HG02642 (cell line): ENCODE results near the gene LHPP.

Source experiments
- ATAC-seq: cut with Tn5 transposase; IDR thresholded peaks from one replicate; pipeline ENCODE4 v1.9.1; 2021; ENCODE audit warnings: mild to moderate bottlenecking; ENCODE audit not compliant: unreplicated experiment, poor library complexity

LHPP gene

DNA sequence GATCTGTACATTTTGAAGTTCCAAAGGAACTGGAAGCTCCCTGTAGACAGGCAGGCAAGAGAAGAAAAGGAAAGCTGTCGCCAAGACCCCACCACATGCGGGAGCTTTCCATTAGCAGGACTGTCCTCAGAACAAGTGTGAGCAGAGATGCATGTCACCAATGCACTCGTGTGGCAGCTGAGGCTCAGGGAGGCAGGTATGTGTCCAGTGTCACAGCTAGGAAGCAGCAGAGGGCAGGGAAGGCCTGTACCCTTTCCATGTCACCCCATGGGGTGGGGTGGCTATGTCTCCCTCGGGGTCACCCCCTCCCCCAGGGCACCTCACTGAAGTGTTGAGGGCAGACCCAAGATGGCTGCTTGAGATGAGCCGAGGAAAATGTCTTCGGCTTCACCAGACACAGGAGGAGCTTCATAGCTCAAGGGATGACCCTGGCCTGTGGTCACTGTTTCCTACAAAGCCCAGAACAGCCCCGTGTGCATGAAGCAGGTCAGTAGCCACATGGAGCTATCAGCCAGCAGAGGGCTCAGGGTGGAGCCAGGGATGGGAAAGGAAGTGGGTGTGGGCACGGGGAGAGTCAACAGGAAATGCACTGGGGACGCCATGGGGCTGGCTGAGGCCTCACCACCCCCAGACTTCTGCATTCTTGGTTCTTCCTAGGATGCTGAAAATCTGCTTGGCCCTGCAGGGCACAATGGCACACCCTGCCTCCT lies 186.0 kb downstream of the LHPP start:
- ATAC-seq, result no peak

DNA sequence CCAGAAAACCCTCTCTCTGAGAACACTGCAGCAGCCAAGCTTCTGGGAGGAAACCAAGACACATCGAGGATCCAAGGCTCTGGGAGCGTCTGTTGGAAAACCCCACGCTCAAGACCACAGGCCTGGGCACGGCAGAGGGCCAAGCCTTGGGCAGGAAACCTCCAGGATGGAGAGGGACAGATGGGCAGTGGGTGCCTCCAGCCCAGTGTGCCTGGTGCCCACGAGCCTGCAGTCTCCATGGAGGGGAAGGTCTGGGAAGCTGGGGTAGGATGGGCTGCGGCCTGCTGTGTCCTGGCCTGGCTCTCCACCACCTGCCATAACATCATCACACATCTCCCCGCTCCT lies 186.5 kb downstream of the LHPP start:
- no peak for ATAC-seq

DNA sequence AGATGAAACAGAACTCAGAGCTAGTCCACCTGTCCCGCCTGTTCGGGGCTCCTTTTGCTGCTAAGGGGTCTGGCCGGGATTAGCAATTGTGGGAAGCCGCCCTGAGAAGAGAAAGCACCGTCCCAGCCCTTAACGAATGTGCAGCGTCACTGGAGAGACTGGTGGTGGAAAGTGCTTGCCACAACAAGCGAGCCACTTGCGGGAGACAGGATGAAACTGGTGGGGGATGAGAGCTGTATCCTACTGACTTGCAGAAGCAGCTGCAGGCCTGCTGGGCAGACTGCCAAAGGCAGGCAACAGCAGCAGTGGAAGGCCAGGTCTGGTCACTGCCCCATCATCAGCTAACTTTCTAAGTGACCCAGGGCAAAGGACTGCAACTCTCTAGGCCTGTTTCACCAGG lies 187.1 kb downstream of the LHPP start:
- no peak for ATAC-seq

DNA sequence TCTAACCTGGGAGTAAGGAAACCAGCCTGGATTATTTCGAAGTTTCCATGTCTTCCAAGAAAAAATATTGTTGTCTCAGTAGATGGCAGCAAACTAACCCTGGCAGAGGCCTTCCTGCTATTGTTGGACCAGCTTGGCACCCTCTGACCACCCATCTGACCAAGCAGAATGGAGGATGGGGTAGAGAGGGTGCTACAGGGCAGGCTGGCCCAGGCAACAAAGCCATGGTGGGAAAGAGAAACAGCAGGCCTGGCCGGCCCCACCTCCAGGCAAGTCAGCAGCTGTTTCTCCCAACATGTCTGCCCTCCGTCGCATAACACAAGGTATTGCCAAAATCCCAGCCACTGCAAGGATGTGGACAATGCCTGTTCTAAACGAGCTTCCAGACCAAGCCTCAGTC lies 187.6 kb downstream of the LHPP start:
- no peak for ATAC-seq

DNA sequence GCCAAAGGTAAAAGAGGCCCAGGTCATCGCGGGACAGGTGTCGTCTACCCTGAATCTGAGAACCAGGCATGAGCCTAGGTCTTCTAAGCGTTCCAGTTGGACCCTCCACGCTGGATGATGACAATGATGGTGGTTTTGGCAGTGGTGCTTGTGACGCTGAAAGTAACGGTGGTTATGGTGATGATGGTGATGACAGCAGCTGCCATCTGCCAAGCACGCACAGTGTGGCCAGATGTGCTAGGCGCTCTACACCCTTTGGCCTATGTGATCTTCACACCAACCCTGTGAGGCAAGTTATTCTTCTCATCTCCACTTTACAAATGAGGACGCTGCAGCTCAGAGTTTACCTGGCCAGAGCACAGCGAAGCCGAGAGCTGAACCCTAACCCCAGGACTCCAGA lies 188.6 kb downstream of the LHPP start:
- ATAC-seq, result no peak

DNA sequence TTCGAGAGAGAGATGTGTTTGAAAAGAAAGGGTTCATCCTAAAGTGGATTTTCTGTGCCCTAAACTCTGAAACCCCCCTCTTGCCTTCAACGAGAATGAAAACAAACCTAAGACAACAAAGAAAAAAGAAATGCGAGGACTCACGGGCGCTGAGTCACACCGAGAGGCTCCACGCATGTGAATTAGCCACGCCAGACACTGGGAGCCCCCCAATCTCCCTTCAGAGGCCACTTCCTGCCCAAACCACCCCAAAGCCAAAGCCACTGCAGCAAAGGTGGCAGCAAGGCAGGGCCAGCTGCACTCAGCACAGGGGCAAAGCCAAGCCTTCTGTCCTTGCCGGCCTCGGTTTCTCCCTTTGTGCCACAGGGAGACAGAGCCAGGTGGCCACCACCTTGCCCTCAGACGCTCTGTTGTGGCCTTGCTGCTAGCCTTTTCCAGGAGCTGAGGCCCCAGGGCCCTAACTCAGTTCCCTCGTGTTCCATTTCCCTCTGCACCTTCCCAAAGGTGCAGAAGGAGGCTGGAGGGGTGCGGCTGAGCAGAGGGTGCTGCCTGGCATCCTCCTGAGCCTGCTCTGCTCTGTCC lies 189.3 kb downstream of the LHPP start:
- no peak for ATAC-seq

DNA sequence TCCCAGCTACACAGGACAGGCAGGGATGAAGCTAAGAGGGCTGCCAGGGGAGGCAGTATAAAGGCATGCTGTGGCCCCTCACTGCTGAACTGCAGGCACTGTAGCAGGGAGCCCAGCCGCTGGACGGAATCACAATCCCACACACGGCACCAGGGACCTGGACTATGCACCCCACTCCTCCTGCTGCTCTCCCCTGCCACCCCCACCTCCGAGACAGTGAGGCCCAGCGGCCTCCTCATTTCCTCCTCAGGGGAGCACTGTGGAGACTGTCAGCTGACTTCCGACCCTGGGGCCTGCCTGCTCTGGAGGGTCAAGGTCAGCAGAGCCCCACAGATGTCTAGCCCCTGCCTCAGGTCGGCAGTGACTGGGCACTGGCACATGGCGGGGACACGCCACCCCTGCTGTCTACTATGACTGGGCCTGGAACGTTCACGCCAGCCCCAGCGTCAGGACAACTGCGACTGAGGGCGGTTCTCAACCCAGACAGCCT lies 189.8 kb downstream of the LHPP start:
- no peak for ATAC-seq

DNA sequence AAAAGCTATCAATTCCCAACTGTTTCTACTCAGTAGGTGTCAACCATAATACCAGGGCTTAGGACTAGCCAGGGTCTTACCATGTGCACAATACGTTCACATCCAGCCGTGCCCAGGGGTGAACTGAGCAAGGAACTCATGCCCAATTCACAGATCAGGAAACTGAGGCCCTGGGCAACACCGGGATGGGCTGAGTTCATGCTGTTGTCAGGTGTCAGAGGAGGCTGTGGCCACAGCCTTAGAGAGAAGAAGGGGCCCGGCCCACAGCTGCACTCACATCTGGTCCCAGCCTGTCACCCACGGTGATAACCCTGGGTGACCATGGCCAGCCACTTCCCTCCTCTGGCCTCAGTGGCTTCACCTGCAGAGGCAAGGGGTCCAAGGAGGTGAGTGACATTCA lies 190.6 kb downstream of the LHPP start:
- ATAC-seq, result no peak

DNA sequence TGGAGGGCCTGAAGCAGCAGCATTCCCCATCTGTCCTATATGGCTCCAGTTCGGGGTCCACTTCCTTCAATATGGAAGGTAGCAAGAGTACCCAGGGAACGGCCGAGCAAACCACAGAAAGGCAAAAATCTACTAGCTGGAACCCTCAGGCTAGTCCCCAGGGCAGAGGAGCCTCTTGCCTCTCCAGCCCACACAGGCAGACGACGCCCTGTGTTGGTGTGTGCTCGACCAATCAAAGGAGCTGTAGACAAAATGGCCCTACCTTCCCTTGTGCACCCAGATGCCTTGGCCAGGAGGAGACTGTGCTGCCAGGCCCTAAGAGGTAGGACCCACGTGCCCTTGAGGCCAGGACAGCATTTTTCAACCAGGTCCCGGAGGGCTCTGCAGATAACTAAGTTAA lies 191.1 kb downstream of the LHPP start:
- no peak for ATAC-seq

DNA sequence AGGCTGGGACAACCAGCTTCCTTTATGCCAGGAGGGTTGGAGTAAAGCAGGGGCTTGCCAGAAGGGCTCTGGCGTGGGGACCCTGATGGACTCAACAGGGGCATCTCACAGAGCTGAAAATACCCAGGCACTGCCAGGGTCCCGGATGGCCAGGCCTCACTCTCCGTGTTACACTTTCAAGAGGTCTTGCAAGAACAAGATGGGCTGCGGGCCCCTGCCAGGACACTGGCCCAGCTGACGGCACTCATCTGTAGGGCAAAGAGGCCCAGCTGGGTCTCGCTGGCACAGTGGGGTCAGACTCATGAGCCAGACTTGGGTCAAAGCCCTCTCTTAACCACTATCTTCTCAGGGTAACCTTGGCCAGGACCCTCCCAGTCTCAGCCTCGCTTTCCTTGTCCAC lies 191.7 kb downstream of the LHPP start:
- ATAC-seq, result no peak

DNA sequence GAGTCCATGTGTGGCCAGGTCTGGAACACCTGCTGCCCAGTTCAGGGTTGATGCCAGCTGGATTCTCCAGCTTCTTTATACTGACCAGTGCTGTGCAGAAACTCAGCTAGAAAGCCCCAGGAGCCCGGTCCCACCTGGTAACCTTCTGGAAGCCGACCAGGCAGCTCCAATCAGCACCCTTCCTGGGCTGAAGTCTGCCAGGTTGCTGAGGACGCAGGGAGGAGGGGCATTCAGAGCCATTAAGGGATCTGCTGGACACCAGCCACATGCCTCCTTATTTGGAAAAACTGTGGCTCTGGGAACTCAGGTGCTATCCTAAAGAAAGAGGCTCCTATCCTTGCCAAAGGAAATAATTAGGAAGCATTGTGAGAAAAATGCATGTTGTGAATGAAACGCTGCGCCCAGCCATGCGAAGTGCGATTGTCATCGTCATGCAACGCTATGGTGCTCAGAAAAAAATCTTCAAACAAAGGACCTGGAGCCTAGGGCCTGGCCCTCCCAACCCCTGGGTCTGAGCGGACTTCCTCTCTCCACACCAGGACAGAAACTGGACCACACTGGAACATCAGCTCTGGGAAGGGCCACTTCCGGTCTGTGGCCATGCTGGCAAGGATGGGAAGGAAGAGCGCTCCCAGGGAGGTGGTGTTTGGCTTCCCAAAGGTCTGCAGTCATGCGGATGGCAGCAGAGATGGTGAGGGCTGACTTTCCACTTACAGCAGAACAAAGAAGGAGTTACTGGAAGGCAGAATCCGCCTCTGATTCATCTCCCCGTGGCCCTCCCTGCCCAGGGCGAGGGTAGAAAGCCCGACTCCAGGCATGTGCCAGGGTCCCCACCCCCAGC lies 192.4 kb downstream of the LHPP start:
- ATAC-seq, result no peak

DNA sequence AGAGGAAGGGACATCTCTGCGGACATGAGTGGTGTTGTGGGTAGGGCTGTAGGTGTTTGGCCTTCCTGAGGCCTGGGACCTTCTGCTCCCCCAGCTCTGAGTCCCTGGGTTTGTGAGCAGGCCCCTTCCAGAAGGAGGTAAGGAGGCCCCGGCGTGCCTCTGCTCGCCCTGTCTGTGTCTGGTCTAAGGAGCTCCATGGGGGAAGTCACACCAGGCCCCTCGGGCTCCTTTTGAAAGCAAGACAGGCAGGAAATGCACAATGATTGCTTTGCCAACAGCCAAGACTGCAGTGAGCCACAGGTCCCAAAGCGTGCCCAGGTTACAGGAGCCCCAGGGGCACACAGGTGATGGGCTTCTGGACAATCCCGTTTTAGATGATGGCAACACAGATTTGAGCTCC lies 193.1 kb downstream of the LHPP start:
- no peak for ATAC-seq

DNA sequence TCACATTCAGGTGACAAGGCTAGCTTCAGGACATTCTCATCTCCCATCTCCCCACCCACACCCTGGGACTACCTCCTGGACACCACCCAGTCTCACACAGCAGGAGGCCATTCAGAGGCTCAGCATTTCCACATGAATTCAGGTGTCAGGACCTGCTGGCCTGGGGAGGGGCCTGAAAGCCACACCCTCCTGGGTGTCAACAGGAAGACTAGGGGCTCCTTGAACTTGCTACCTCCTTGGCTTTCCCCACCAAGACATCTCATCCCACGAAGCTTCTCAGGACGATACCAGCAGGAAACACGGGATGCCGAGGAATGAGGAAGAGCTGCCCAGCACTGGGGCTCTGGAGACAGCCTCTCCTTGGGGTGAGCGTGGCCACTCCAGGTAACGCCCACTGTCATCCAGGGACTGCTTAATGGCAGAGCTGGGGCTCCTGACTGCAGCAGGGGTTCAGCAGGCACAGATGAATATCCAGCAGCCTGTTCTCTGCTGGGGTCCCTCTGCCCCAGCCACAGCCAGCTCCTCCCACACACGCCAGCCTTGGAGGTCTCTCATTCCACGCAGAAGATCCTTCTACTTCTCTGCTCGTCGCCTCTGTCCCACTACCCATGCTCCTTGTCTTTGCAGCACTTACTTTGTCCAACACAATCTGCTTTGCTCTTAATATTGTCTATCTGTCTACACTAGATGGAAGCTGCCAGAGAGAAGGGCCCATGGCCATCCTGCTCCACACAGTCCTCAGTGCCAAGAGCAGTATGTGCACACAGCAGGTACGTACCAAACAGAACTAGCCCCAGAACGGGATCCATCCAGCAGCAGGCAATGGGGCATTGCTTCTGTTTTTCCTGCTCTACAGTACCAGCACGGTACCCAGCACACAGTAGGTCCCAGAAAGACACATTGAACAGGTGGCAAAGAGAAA lies 193.8 kb downstream of the LHPP start:
- ATAC-seq, result no peak

DNA sequence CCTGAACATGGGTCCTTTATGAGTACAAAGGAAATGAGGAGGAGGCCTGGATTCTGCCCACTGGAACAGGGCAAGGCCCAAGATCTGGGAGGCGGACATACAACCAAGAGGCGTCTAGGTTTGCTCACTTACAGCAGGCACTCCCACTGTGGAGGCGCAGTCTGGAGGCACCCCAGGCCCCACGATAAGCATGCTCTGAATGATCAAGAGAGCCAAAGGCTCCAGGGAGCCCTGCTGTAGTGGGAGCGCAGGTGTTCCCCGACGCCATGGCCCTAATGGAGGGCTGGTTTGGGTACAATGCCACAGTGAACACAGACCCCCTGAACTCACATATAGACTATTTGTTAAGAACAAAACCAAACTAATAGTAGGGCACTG lies 194.5 kb downstream of the LHPP start:
- ATAC-seq, result no peak

DNA sequence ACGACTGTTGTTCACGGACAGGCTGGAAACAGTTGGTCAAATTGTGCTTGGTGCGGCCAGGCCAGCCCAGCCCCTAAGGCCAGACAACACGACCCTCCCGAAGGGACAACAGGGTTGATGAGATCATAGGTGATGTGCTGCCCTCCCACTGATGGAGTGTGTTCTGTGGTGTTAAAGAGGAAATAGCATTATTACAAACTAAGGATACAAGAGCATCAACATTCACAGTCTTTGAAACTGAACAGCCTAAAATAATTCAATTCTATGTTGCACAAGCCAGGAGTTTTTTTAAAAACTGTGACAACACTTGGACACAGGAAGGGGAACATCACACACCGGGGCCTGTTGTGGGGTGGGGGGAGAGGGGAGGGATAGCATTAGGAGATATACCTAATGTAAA lies 194.9 kb downstream of the LHPP start:
- no peak for ATAC-seq

DNA sequence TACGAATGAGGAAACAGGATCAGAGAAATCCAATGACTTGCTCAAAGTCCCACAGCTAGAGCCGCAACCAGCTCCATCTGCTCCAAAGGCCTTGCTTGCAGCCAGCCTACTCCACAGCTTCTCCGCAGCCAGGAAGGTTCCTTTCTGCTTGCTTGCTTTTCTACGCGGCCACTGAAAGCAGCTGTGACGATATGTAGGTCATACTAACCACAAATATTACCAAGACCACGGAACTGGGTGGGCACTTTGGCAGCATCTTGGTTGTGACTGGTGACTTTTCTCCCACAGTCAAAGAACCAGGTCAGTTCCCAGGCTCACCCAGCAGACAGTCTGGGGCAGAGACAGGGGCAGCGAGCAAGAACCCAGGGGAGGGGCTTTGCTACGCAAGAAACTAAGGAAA lies 196.2 kb downstream of the LHPP start:
- no peak for ATAC-seq

DNA sequence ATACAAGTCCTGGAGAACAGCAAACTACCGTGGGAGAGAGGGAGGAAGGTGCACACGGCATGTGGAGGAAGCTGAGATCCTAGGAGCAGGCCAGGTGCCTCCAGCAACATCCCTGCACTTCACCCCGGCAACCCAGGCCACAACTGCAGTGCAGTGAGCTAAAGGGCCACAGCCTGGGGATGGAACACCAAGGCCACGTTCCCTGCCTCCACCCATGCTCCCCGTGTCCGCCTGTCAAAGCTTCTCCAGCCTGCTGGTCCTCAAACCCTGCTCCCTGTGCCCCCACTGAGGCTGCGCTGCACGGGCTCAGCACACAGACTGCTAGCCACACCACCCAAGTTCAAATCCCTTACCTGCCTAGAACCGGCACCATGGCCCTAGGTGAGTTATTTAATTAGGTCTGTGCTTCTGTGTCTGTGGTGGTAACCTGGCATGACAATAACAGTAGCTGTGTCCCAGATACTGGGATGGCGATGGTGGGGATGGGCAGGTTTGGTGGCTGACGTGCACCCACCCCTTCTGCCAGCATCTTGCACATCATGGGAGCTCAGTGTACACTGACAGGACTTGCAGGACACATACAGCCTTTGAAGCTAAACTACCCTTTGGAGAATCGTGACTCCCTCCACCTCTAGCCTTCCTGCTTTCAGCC lies 197.1 kb downstream of the LHPP start:
- ATAC-seq, result no peak

DNA sequence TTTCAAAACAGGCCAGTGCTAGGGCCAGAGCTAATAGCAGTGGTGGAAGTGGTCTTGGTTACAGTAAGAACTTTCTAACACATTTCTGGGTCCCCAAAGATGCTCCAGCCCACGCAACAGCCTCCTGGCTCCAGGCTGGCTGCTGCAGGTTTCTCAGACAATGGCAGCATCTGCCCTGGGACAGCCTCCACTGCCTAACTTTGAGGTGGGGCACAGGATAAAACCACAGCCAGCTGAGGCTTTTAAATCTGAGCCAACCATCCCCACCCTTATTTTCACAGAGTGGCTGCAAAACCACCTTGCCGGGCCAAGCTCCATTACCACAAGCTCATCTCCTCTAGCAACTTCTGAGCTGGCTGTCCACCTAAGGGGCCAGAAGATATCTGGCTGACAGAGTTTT lies 197.8 kb downstream of the LHPP start:
- ATAC-seq, result no peak

DNA sequence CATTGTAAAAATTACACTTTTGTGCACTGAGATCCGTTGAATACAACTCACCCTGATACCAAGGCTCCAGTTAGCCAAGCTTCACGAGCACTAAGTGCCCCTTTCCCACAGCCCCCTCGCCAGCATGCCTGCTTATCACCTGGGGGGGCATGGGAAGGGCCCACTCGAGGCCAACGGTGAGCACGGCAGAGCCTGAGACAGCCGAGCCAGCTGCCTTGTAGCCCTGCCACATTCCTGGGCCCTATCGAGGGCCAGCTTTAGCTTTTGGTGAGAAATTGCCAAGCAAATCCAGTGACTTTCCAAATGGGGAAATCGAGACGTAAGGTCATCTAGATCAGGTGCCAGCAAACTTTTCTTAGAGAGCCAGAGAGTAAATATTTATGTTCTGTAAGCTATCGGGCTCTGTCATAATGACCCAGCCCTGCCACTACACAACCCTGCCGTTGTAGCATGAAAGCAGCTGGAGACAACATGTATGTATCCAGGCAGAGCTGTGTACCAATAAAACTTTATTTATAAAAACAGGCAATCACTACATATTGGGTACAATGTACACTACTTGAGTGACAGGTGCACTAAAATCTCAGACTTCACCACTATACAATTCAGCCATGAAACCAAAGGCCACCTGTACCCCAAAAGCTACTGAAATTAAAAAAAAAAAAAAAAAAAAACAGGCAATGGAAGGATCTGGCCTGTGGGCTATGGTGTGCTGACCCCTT lies 198.9 kb downstream of the LHPP start:
- no peak for ATAC-seq
